Activated CD8-positive, alpha-beta memory T cell treated with anti-CD3 and anti-CD28 coated beads, Interleukin-2, amount 50 U/mL, for 1 hour (primary cell): ENCODE measurements around the gene M1AP.
A peak's percentile ranks its signal among the peaks of the same experiment; 100 is the strongest.

Source experiments
- DNase-seq: peaks from one replicate; pipeline ENCODE4 v3.0.0-alpha.2; 2020; ENCODE audit errors: extremely low read depth

The M1AP gene

GRCh38 chr2:74524955-74525716 lies 123.0 kb downstream of the M1AP start:
- no peak for DNase-seq

DNA sequence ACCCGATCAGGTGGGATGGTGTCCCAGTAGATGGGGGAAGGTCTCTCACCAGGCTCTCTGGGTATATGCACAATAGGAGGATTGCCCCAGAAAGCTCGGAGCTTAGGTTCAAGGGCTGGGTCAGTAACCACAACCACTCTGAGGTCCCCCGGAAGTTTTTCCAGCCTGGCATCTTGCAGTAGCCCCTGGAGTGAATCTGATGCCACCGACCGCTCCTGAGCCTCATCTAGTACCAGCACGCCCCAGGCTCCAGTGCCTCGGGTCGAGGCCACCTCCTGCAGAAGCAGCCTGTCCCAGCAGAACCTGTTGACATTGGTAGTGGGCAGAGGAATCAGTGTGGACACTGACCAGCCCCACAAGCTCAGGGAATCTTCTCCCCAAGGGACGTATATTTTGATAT lies 124.1 kb downstream of the M1AP start:
- DNase-seq = no peak

- DNase-seq = no peak
Measured at GRCh38 chr2:74522516-74522915, 125.6 kb downstream of the M1AP start.

DNA sequence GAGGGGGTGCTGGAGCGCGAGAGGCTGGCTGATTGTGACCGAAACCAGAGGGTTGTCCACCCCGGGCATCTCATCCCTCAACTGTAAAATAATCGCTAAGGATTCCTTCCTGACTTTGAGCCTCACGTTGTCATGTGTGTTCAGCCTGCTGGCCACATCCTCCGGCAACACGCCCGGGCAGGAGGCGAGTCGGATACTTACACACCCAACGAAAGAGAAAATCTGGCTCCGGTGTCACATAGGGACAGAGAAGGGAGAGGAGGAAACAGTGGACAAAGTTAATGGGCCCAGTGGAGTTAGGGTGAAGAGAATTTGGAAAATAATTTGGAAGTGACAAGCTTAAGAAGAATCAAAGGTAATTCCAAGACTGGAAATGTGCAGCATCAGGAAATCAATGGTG lies 131.5 kb downstream of the M1AP start:
- DNase-seq = no peak

DNA sequence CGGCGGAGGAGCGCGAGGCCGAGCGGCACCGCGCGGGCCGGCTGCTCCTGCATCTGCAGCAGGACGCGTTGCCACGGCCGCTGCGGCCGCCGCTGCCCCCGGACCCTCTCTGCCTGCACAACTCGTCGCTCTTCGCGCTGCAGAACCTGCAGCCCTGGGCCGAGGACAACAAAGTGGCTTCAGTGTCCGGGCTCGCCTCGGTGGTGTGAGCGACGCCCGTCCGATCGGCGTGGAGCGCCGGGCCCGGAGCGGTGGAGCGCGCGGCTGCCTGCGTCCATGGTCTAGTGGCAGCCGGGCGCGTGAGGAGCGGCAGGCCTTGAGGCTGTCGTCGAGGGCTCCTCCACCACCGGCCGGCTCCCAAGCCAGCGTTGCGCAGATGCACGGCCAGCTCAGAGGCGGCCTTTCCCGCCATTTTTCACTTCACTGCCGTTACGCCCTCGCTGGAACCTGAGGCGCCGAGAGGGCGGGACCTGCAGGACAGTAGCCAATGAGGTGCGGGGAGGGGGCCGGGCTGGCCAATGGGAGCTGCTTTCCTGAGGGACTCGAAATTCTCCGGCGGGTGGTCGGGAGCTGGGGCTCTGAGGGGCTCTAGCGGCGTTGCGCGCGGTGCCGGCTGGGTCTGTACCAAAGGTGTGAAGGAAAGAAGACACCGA lies 132.0 kb downstream of the M1AP start:
- DNase-seq = peak; percentile 52

DNA sequence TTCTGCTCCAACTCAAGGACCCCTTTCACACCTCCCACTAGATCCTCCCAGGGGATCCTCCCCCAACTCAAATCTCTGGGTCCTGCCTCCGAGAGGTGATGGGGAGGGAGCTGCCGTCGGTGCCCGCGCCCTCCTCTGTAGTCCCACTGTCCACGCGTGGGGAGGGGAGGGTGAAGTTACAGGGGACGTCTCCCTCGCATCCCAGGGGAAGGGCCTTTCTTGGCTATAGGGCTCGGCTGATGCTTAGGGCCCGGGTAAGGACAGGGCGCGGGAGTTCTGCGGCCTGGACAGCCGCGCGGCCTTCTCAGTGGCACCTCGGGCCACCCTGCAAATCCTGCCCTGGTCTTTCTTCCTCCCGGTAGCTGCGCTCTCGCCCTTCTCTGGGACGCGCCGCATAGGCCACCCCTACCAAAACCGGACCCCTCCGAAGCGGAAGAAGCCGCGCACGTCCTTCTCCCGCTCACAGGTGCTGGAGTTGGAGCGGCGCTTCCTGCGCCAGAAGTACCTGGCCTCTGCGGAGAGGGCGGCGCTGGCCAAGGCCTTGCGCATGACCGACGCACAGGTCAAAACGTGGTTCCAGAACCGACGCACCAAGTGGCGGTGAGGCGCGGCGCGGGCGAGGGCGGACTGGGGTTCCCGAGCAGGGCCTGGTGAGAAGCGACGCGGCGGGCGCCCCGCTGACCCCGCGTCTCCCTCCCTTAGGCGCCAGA lies 132.7 kb downstream of the M1AP start:
- DNase-seq = no peak

DNA sequence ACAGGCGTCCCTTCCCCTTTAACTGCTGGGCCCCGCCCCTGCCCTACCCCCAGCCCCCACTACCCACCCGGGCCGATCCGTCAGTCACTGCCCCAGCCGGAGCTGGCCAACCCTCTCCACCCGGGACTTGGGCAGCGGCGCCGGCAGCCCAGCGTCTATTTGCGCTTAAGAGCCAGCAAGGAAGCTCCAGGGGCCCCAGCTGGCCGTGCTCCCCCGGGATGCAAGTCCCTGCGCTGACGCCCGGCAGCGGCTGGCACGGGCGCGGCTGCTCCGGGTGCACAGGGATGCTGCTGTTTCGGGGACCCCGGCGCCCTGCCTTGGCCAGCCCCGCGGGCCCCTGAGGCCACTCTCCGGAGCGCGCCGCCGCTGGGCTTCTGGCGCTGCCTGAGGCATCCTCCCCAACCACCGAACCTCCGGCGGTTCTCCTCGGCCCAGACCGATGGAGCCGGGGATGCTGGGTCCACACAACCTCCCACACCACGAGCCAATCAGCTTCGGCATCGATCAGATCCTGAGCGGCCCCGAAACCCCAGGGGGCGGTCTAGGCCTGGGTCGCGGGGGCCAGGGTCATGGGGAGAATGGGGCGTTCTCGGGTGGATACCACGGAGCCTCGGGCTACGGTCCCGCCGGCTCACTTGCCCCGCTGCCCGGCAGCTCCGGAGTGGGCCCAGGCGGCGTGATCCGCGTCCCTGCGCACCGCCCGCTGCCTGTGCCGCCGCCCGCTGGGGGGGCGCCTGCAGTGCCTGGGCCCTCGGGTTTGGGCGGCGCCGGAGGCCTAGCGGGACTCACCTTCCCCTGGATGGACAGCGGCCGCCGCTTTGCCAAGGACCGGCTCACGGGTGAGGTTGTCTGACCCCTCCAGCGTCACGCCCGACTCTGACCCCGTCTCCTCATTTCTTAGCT lies 133.5 kb downstream of the M1AP start, which contains the start of gene TLX2:
TSS of gene TLX2 (plus strand) at position 83 of the 903 bp plus-strand sequence. CDS start at position 440, 357 bp downstream.
- DNase-seq = no peak

DNA sequence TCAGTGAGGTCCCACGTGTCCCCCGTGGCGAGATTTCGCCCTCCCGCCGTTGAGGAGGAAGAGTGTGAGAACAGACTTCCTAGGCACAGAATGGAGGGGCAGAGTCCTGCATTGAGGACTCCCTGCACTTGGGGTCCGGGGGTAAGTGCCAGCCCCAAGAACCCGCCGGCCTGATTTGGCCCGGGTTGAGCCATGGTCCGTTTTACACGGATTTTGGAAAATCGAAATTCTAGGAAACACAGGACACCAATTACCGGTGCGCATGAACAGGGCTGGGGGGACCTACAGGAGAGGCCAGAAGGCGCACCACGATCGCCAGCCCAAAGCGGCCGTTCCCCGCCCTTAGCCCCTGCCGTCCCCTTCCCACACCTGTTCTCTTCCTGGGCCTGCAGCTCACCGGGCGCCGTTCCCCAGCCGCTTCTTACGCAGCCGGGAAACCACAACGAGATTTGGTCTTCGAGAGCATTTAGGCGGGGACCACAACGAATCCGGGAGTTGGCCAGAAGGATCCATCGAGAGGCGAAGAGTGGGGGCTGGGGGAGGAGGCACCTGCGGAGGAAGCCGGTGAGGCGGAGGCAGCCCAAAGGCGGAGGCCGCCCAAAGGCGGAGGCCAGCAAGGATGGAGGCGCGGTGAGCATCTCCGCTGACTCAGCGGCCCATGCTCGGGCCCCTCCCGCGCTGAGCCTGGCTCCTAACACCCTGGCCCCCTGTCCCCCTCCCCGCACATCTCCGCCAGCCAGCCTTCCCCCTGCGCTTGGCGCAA lies 134.3 kb downstream of the M1AP start:
- DNase-seq = no peak

- no peak for DNase-seq
Measured at GRCh38 chr2:74512744-74513604, 135.2 kb downstream of the M1AP start.

DNA sequence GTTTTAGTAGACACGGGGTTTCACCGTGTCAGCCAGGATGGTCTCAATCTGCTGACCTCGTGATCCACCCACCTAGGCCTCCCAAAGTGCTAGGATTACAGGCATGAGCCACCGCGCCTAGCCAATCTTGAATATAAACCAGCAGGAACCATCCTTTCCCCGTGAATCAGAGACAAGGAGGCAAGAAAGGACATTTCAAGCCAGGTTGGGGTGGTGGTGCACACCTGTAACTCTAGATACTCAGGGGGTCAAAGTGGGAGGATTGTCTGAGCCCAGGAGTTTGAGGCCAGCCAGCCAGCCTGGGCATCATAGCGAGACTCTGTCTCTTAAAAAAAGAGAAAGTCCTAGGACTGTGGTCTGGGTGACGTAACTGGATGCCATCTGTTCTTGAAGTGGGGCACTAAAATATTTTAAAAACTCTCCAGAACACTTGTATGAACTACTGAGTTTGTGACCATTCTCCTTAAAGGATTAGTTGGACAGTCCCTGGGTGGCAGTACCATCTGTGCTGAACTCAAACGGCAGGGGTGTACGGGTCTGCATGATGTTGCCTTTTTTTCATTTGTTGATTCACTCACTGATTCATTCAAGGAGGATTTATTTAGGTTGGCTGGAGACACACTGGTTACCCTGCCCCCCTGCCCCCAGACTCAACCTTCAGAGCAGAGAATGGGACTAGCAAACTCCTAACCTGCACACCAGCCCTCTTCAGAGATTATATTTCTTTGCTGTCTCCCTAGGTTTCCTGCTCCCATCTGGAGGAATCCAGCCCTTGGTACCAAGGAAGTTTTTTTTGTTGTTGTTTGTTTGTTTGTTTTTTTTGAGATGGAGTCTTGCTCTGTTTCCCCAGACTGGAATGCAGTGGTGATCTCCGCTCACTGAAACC lies 136.8 kb downstream of the M1AP start:
- DNase-seq = no peak

GRCh38 chr2:74510272-74510671 lies 137.9 kb downstream of the M1AP start:
- DNase-seq = no peak

DNA sequence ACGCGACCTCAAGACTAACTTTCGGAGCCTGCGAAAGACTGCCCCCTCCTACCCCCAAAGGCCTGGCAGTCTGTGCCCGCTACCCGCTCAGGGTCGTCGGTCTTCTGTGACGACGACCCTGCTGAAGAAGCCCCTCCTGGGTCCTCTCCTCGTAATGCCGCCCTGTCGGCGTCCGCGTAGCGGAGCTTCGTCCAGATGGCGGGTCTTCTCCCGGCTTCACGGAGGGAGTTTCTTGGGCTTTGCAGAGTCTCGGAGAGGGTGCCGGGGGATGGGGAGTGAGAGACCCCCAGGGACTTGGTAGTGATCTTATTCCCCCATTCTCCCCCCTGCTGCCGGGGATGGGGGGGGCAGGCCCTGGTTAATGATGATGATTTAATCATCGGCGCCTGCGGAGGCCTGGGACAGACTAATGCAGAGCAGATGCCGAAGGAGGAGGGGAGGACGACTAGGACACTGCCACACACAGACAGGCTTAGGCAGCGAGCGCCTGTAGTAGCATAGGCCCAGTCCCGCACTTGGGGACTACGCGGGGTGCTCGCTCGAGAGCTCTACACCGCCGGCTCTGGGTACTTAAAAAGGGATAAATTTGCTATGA lies 140.1 kb downstream of the M1AP start:
- no peak for DNase-seq
